Activated CD8-positive, alpha-beta T cell treated with anti-CD3 and anti-CD28 coated beads for 36 hours (primary cell): ENCODE results near the gene KRT8. TPM values are rescaled to one million over a fixed set of nuclear protein-coding genes. Genes with fewer than 3 reads are reported as not detected.

ENCODE experiments used
- ATAC-seq: fragments of 200-7000 bp; cut with Tn5 transposase; one replicate; pipeline ENCODE4 v1.10.0; 2021; ENCODE audit warnings: mild to moderate bottlenecking, moderate library complexity
- CTCF ChIA-PET: fragments of 350-600 bp; sonication (Branson Sonifier 250); formaldehyde crosslinking; loops from one replicate; lab custom pipeline; 2021; ENCODE audit warnings: antibody characterized with exemption; lab: Charles Lee
- POLR2A ChIA-PET: fragments of 350-600 bp; sonication (Branson Sonifier 250); formaldehyde crosslinking; loops from one replicate; lab custom pipeline; 2021; ENCODE audit warnings: antibody characterized with exemption; lab: Charles Lee
- DNase-seq: peaks from one replicate; pipeline ENCODE4 v3.0.0-alpha.2; 2020
- H3K27ac Mint-ChIP-seq: one replicate; pipeline ENCODE4 v1.8.0; 2021; ENCODE audit warnings: mild to moderate bottlenecking, mixed read lengths
- H3K27me3 Mint-ChIP-seq: one replicate; pipeline ENCODE4 v1.8.0; 2021; ENCODE audit warnings: mixed read lengths
- H3K36me3 Mint-ChIP-seq: one replicate; pipeline ENCODE4 v1.8.0; 2021; ENCODE audit warnings: low read depth, mixed read lengths
- H3K4me1 Mint-ChIP-seq: one replicate; pipeline ENCODE4 v1.8.0; 2021; ENCODE audit warnings: low read depth, mixed read lengths
- H3K4me3 Mint-ChIP-seq: one replicate; pipeline ENCODE4 v1.8.0; 2021; ENCODE audit warnings: mild to moderate bottlenecking, moderate library complexity, mixed read lengths
- H3K9me3 Mint-ChIP-seq: one replicate; pipeline ENCODE4 v1.8.0; 2021; ENCODE audit warnings: mixed read lengths
- CTCF ChIP-seq: fragments of 200-600 bp; IDR thresholded peaks from one replicate; pipeline ENCODE4 v1.8.0; 2022; ENCODE audit warnings: antibody characterized with exemption, mild to moderate bottlenecking
- intact Hi-C: fragments of 100-400 bp; cut with micrococcal nuclease; formaldehyde crosslinking; loops from one replicate; pipeline ENCODE4 v1.10.0; 2022
- total RNA-seq, 2 experiments: library from RNA; stranded (reverse); gene quantifications; one replicate each; pipeline ENCODE4 v1.2.3, GENCODE V29; 2021

The KRT8 gene
- total RNA-seq, 2 experiments from 2014 or later = 0.29 to 0.40 TPM

- ChIA-PET CTCF (interaction anchor here (0.9 to 5.5 kb wide), 4 partner anchors 10 to 81 kb away, joined by 3 to 26 read pairs (median 11); no protein-coding TSS in a partner anchor), POLR2A (no interaction called here)
- Mint-ChIP-seq H3K36me3 (no peaks in the 10 kb centered on the region), H3K27me3 (no peaks in the 10 kb centered on the region), H3K4me3 (no peak overlapping the region), H3K27ac (no peak overlapping the region), H3K4me1 (peaks cover 4% of the 10 kb centered on the region), H3K9me3 (no peaks in the 10 kb centered on the region)
- intact Hi-C loops = no loop called here
- no peak for TF ChIP-seq CTCF
- ATAC-seq (no peak), DNase-seq (no peak)
Measured at GRCh38 chr12:52899338-52900035, 5.4 kb downstream of the KRT8 start.

GRCh38 chr12:52896190-52897100 is 8.4 kb downstream of the KRT8 start:
- ChIA-PET POLR2A (interaction anchor here (1.0 kb wide), 1 partner anchor 11 kb away, joined by 3 read pairs; no protein-coding TSS in a partner anchor), CTCF (interaction anchor here (4.2 to 5.5 kb wide), 3 partner anchors 11 to 83 kb away, joined by 26 to 50 read pairs (median 32); no protein-coding TSS in a partner anchor)
- ATAC-seq (no peak), DNase-seq (no peak)
- Mint-ChIP-seq H3K4me3 (no peak overlapping the region), H3K27ac (no peak overlapping the region), H3K9me3 (no peaks in the 10 kb centered on the region), H3K4me1 (no peaks in the 10 kb centered on the region), H3K27me3 (peaks cover 4% of the 10 kb centered on the region), H3K36me3 (no peaks in the 10 kb centered on the region)
- intact Hi-C loops = no loop called here
- TF ChIP-seq CTCF = no peak

GRCh38 chr12:52895726-52896189 is 9.1 kb downstream of the KRT8 start:
- Mint-ChIP-seq H3K27ac (no peak overlapping the region), H3K27me3 (peaks cover 4% of the 10 kb centered on the region), H3K4me3 (no peak overlapping the region), H3K9me3 (no peaks in the 10 kb centered on the region), H3K4me1 (no peaks in the 10 kb centered on the region), H3K36me3 (no peaks in the 10 kb centered on the region)
- no peak for ATAC-seq
- intact Hi-C loops = no loop called here
- ChIA-PET POLR2A (interaction anchor here (1.0 kb wide), 1 partner anchor 11 kb away, joined by 3 read pairs; no protein-coding TSS in a partner anchor), CTCF (interaction anchor here (4.2 to 5.5 kb wide), 3 partner anchors 11 to 84 kb away, joined by 26 to 50 read pairs (median 32); no protein-coding TSS in a partner anchor)
- DNase-seq = no peak
- TF ChIP-seq CTCF = no peak

- no peaks in the 10 kb centered on the region for H3K9me3 Mint-ChIP-seq
- ChIA-PET CTCF (interaction anchor here (0.9 to 3.4 kb wide), 3 partner anchors 9 to 88 kb away, joined by 3 to 12 read pairs (median 8); no protein-coding TSS in a partner anchor), POLR2A (no interaction called here)
- intact Hi-C loops = no loop called here
- no peaks in the 10 kb centered on the region for H3K4me1 Mint-ChIP-seq
- H3K27ac Mint-ChIP-seq = no peak overlapping the region
- H3K27me3 Mint-ChIP-seq = peaks cover 4% of the 10 kb centered on the region
- no peak overlapping the region for H3K4me3 Mint-ChIP-seq
- no peak for TF ChIP-seq CTCF
- ATAC-seq (no peak), DNase-seq (no peak)
- no peaks in the 10 kb centered on the region for H3K36me3 Mint-ChIP-seq
Measured at GRCh38 chr12:52892974-52893373, 11.9 kb downstream of the KRT8 start.
